ENCODE results near the gene B3GNT7. TPM values are rescaled to one million over a fixed set of nuclear protein-coding genes. Genes with fewer than 3 reads are reported as not detected.
"Not testable (repeated sequence)": the region's sequence is repeated elsewhere in the genome, so short reads cannot be mapped to it uniquely, and the experiment has no call there.

The B3GNT7 gene
- total and polyA plus RNA-seq, 4 donors: 0.56 to 6.7 (median 3.8) TPM

GRCh38 chr2:231430437-231430836, 34.9 kb downstream of the B3GNT7 start:
- H3K36me3 ChIP-seq (ENCODE audit: control insufficient read depth in 1 of 2, insufficient read depth in 2 of 2, low read length in 1 of 2); H3K9me3 ChIP-seq (ENCODE audit: control insufficient read depth, low read length); H3K4me3 ChIP-seq (ENCODE audit: low read length in 2 of 2); ATAC-seq (ENCODE audit: low FRiP score); H3K27me3 ChIP-seq (ENCODE audit: control insufficient read depth in 1 of 2, insufficient read depth in 2 of 2, low read length in 1 of 2); intact Hi-C loops (cut with DNase I); H3K27ac ChIP-seq (ENCODE audit: low read depth in 1 of 2, low read length in 2 of 2); DNase-seq; H3K4me1 ChIP-seq (ENCODE audit: control insufficient read depth in 1 of 2, insufficient read depth in 2 of 2, low read length in 2 of 2): not testable (repeated sequence)
- 83 to 84% methylated on average over 4 of the region's 4 CpGs for WGBS, 2 donors

GRCh38 chr2:231431606-231432005, 36.1 kb downstream of the B3GNT7 start:
- DNase-seq: no peak
- Histone ChIP-seq H3K27me3 (ENCODE audit: control insufficient read depth in 1 of 2, insufficient read depth in 2 of 2, low read length in 1 of 2) (no peaks in the 10 kb centered on the region), H3K4me3 (ENCODE audit: low read length in 2 of 2) (no peak overlapping the region), H3K4me1 (ENCODE audit: control insufficient read depth in 1 of 2, insufficient read depth in 2 of 2, low read length in 2 of 2) (no peaks in the 10 kb centered on the region), H3K9me3 (ENCODE audit: control insufficient read depth, low read length) (no peaks in the 10 kb centered on the region), H3K27ac (ENCODE audit: low read depth in 1 of 2, low read length in 2 of 2) (no peak overlapping the region), H3K36me3 (ENCODE audit: control insufficient read depth in 1 of 2, insufficient read depth in 2 of 2, low read length in 1 of 2) (no peaks in the 10 kb centered on the region)
- ATAC-seq (ENCODE audit: low FRiP score): no peak
- intact Hi-C loops (cut with DNase I): no loop called here
- 92 to 95% methylated on average over 4 of the region's 4 CpGs for WGBS, 2 donors

GRCh38 chr2:231433990-231434389, 38.5 kb downstream of the B3GNT7 start:
- WGBS, 2 donors: 82 to 85% methylated on average over 8 of the region's 8 CpGs
- Histone ChIP-seq H3K27me3 (ENCODE audit: control insufficient read depth in 1 of 2, insufficient read depth in 2 of 2, low read length in 1 of 2) (no peaks in the 10 kb centered on the region), H3K4me1 (ENCODE audit: control insufficient read depth in 1 of 2, insufficient read depth in 2 of 2, low read length in 2 of 2) (no peaks in the 10 kb centered on the region), H3K36me3 (ENCODE audit: control insufficient read depth in 1 of 2, insufficient read depth in 2 of 2, low read length in 1 of 2) (no peaks in the 10 kb centered on the region), H3K9me3 (ENCODE audit: control insufficient read depth, low read length) (no peaks in the 10 kb centered on the region), H3K27ac (ENCODE audit: low read depth in 1 of 2, low read length in 2 of 2) (no peak overlapping the region), H3K4me3 (ENCODE audit: low read length in 2 of 2) (no peak overlapping the region)
- ATAC-seq (ENCODE audit: low FRiP score) (no peak), DNase-seq (peak in 1 of 2 donors; percentile 6)
- intact Hi-C loops (cut with DNase I): no loop called here

GRCh38 chr2:231436957-231437356, 41.4 kb downstream of the B3GNT7 start:
- ATAC-seq (ENCODE audit: low FRiP score) (no peak), DNase-seq (peak; percentile 21 to 67)

GRCh38 chr2:231449503-231450054, 54.1 kb downstream of the B3GNT7 start:
- Histone ChIP-seq H3K9me3 (ENCODE audit: control insufficient read depth, low read length) (no peaks in the 10 kb centered on the region), H3K36me3 (ENCODE audit: control insufficient read depth in 1 of 2, insufficient read depth in 2 of 2, low read length in 1 of 2) (peaks cover 0 to 3% of the 10 kb centered on the region in 2 donors), H3K27me3 (ENCODE audit: control insufficient read depth in 1 of 2, insufficient read depth in 2 of 2, low read length in 1 of 2) (peaks cover 0 to 3% of the 10 kb centered on the region in 2 donors), H3K27ac (ENCODE audit: low read depth in 1 of 2, low read length in 2 of 2) (no peak overlapping the region), H3K4me3 (ENCODE audit: low read length in 2 of 2) (no peak overlapping the region), H3K4me1 (ENCODE audit: control insufficient read depth in 1 of 2, insufficient read depth in 2 of 2, low read length in 2 of 2) (no peaks in the 10 kb centered on the region)
- no peak for DNase-seq
- 91 to 92% methylated on average over 4 of the region's 4 CpGs for WGBS, 2 donors
- intact Hi-C loops (cut with DNase I): loop anchor here in 1 of 2 donors (5.0 kb wide), 1 partner anchor 347 kb away; no protein-coding TSS in a partner anchor
- no peak for ATAC-seq (ENCODE audit: low FRiP score)

More at GRCh38 chr2:231436957-231437356, 41.4 kb downstream of the B3GNT7 start:
- Histone ChIP-seq H3K4me1 (ENCODE audit: control insufficient read depth in 1 of 2, insufficient read depth in 2 of 2, low read length in 2 of 2) (no peaks in the 10 kb centered on the region), H3K9me3 (ENCODE audit: control insufficient read depth, low read length) (no peaks in the 10 kb centered on the region), H3K27me3 (ENCODE audit: control insufficient read depth in 1 of 2, insufficient read depth in 2 of 2, low read length in 1 of 2) (no peaks in the 10 kb centered on the region), H3K36me3 (ENCODE audit: control insufficient read depth in 1 of 2, insufficient read depth in 2 of 2, low read length in 1 of 2) (no peaks in the 10 kb centered on the region), H3K4me3 (ENCODE audit: low read length in 2 of 2) (no peak overlapping the region), H3K27ac (ENCODE audit: low read depth in 1 of 2, low read length in 2 of 2) (no peak overlapping the region)
- WGBS, 2 donors: 85 to 90% methylated on average over 13 of the region's 13 CpGs
- intact Hi-C loops (cut with DNase I): no loop called here

GRCh38 chr2:231450548-231450989, 55.1 kb downstream of the B3GNT7 start:
- Histone ChIP-seq H3K4me1 (ENCODE audit: control insufficient read depth in 1 of 2, insufficient read depth in 2 of 2, low read length in 2 of 2) (no peaks in the 10 kb centered on the region), H3K4me3 (ENCODE audit: low read length in 2 of 2) (no peak overlapping the region), H3K36me3 (ENCODE audit: control insufficient read depth in 1 of 2, insufficient read depth in 2 of 2, low read length in 1 of 2) (peaks cover 0 to 8% of the 10 kb centered on the region in 2 donors), H3K27me3 (ENCODE audit: control insufficient read depth in 1 of 2, insufficient read depth in 2 of 2, low read length in 1 of 2) (peaks cover 0 to 3% of the 10 kb centered on the region in 2 donors), H3K9me3 (ENCODE audit: control insufficient read depth, low read length) (no peaks in the 10 kb centered on the region), H3K27ac (ENCODE audit: low read depth in 1 of 2, low read length in 2 of 2) (no peak overlapping the region)
- DNase-seq (no peak), ATAC-seq (ENCODE audit: low FRiP score) (no peak)
- WGBS, 2 donors: 91 to 95% methylated on average over 4 of the region's 4 CpGs
- intact Hi-C loops (cut with DNase I): loop anchor here in 1 of 2 donors (5.0 kb wide), 1 partner anchor 348 kb away; no protein-coding TSS in a partner anchor

Small RNA genes within 50 kb of the gene (microRNA-seq; reads per million reads assigned to microRNA genes)
- 0 reads per million in 2 donors for gene MIR4777

Other genes with a start within 250 kb of the B3GNT7 start
- gene ARMC9, start 197.1 kb upstream of the B3GNT7 start, total RNA-seq: 10 to 100 TPM; 50.7 to 86.8 TPM
- 10 to 100 TPM in 1 of 2 donors, 1 to 10 TPM in 1; 6.9 to 10.5 TPM for gene ARMC9, start 197.1 kb upstream of the B3GNT7 start, polyA plus RNA-seq
- 100 to 1,000 TPM; 294 to 408 TPM for gene NCL, start 68.8 kb downstream of the B3GNT7 start, total RNA-seq
- gene NCL, start 68.8 kb downstream of the B3GNT7 start, polyA plus RNA-seq: 100 to 1,000 TPM; 178 to 186 TPM
- gene NMUR1, start 134.7 kb downstream of the B3GNT7 start, total RNA-seq: 1 to 10 TPM in 1 of 2 donors, under 1 TPM in 1; 0.36 to 2.1 TPM
- gene NMUR1, start 134.7 kb downstream of the B3GNT7 start, polyA plus RNA-seq: under 1 TPM in 1 of 2 donors, not detected in 1; 0.15 TPM
- not detected for gene TEX44, start 197.2 kb downstream of the B3GNT7 start, total RNA-seq
- gene TEX44, start 197.2 kb downstream of the B3GNT7 start, polyA plus RNA-seq: not detected

All from aorta (tissue), 5 donors.